Omental fat pad (tissue), 4 donors: Measurements from ENCODE around the gene SLC38A10. TPM values are rescaled to one million over a fixed set of nuclear protein-coding genes. Genes with fewer than 3 reads are reported as not detected.
A peak's percentile ranks its signal among the peaks of the same experiment; 100 is the strongest.

Experiments used
- ATAC-seq: fragments of 150-250 bp; one replicate; pipeline ENCODE4 v1.9.1; 2016; ENCODE audit warnings: mild to moderate bottlenecking, moderate library complexity; ENCODE audit not compliant: low FRiP score
- DNase-seq: peaks from one replicate; pipeline ENCODE4 v3.0.0-alpha.2; 2019; ENCODE audit warnings: low spot score
- total RNA-seq, 4 donors: library from RNA; depleted of rRNA; stranded (reverse); fragments of >200 nt; gene quantifications; one replicate each; pipeline ENCODE4 v1.1.0, GENCODE V29; 2016
- TF ChIP-seq, protein P1 (sequence below), 3 donors: fragments of 450-650 bp; IDR thresholded peaks; one replicate each; pipeline ENCODE4 v1.5.1; 2016 to 2017; ENCODE audit warnings: antibody characterized with exemption in 3 of 3, mild to moderate bottlenecking in 3 of 3, moderate library complexity in 2 of 3

Gene SLC38A10
- total RNA-seq: 100 to 1,000 TPM in 1 of 4 donors, 10 to 100 TPM in 3; 61.2 to 126 (median 75.6) TPM

DNA sequence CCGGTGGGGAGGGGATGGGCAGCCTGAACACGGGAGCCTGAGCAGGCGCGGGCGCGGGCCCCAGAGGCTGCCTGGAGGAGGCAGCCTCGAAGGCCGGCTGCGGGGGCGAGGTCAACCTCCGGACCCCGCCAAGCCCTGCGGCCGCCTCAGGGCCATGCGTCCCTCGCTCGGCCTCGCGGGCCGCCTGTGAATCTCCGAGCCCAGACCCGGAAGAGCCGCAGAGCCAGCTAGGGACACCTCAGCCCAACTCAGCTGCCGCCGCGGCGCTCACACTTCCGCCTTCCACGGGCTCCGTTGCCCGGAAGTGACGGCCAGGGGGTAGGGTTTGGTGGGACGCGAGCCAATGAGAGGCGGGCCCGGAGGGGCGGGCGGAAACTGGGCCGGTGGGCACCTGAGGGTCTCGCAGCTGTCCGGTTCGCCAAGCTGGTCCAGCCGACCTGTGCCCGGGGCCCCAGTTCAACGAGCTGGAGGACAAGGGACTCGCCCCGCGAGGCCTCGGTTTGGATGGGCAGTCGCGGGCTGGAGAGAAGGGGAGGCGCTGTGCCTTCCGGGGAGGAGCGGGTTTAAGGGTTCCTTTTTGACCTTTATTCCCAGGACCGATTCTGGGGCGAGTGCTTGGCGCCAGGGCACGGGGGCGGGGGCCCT is at the start of gene SLC38A10:
TSS of gene SLC38A10 (minus strand) at position 277 of the 645 bp plus-strand sequence. CDS start 386 bp downstream, outside the sequence.
- DNase-seq (peak; percentile 84), ATAC-seq (peak; percentile 90)
- TF ChIP-seq, protein P1, sequence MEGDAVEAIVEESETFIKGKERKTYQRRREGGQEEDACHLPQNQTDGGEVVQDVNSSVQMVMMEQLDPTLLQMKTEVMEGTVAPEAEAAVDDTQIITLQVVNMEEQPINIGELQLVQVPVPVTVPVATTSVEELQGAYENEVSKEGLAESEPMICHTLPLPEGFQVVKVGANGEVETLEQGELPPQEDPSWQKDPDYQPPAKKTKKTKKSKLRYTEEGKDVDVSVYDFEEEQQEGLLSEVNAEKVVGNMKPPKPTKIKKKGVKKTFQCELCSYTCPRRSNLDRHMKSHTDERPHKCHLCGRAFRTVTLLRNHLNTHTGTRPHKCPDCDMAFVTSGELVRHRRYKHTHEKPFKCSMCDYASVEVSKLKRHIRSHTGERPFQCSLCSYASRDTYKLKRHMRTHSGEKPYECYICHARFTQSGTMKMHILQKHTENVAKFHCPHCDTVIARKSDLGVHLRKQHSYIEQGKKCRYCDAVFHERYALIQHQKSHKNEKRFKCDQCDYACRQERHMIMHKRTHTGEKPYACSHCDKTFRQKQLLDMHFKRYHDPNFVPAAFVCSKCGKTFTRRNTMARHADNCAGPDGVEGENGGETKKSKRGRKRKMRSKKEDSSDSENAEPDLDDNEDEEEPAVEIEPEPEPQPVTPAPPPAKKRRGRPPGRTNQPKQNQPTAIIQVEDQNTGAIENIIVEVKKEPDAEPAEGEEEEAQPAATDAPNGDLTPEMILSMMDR (IDR thresholded peaks at IDR 0.05): no peak

DNA sequence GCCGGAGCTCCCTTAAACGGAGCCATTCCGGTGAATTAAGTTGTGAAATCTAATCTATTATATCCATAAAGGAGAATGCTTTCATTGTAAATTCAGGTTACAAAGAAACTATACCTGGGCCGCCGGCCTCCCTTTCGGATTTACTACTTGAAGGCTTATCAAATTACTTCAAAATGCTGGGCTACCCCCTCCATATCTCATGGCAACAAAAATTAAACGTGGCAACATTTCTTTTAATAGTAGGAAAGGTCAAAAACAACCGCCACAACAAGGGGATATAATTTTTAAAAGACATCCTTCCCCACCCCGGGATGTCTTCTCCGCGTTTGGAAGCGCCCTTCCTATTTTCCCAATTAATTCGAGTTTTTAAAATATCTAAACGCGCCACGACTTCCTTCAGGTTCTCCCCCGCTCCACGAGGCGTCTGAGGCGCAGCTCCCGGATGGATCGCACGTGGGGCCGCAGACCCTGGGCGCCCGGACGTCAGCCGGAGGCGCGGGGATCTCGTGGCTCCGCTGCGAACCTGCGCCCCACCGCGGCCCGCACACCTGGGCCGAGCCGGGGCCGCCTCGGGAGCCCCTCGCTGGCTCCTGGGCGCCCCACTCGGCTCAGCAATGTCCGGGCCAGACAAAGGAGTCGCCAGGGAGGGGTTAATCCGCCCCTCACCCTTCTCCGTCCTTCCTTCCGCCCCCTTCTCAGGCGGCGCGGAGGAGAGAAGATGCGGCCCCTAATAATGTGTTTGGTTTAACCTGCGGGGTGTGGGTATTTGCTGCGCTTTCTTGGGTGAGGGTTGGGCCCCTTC is 47.4 kb upstream of the SLC38A10 start:
- no peak for DNase-seq

DNA sequence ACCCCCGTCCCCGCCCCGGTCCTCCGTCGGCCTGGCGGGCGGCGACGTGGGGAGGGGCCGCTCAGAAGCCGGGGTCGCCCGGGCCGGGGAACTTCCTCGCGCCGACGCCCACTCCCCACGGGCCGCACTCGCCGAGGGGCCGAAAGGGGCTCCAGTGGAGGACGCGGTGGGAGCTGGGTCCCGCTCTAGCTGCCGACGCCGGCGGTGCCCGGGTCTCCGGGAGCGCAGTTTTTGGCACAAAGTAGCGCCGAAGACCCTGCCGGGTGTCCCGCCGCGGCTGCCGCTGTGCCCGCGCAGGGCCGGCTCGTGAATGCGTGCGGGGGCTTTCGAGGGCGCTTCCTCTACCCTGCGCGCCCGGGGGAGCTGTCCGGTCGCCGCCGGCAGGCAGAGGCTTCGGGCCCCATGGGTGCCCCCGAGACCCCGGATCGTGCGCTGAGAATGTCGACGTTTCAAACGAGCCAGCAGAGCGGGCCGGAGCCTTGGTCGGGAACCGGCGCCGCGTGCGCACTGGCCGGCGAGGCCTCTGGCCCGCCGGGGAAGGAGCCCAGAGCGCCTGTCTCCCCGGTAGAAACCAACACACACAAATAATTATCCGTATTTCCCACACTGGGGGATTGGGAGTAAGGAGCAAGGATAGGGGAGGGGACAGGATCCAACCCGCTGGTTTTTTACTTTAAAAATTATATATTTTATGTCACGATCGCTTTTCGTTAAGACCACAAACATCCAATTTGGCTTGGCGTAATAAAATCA is 46.6 kb upstream of the SLC38A10 start:
- ATAC-seq: no peak
- TF ChIP-seq, protein P1 (IDR thresholded peaks at IDR 0.05): no peak
- no peak for DNase-seq

More for the DNA sequence above, 47.4 kb upstream of the SLC38A10 start:
- TF ChIP-seq, protein P1 (IDR thresholded peaks at IDR 0.05): no peak
- no peak for ATAC-seq

DNA sequence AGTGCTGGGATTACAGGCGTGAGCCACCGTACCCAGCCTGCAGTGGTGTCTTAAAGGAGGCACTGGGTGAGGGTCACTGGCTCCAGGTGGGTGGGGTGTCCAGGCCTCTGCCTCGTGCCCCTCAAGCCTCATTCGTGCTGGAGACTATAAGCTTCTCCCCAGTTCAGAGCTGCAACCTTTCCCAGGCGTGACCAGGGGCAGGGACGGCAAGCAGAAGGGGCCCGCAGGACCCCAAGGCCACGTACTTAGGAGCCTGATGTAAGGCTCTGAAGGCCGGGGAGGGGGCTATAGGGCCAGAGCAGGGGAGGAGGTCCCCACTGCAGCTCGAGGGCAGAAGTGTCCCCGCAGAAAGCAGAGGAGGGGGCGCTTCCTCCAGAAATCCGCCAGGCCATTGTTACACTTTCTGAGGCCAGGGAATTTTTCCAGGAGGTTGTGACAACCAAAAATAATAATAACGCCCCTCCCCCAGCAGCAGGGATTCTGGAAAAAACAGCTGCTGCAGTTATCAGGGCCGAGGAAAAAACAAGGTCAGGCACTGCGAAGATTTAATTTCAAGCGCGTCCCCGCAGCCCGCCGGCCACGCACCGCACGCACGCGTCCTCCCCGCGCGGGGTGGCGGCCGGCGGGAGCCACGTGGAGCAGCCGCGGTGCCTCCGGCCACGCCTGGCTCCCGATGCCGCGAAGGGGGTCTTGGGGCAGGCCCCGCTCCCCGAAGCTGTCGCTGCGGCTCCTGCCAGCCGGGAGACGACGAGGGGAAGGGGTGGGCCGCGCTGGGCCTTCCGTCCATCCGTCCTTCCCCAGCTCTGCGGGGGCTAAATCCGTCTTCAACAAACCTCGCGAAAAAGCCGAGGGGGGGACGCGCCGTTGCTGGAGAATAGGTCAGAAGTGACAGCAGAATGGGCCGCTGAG is 45.8 kb upstream of the SLC38A10 start:
- no peak for ATAC-seq
- no peak for DNase-seq
- TF ChIP-seq, protein P1 (IDR thresholded peaks at IDR 0.05): no peak

DNA sequence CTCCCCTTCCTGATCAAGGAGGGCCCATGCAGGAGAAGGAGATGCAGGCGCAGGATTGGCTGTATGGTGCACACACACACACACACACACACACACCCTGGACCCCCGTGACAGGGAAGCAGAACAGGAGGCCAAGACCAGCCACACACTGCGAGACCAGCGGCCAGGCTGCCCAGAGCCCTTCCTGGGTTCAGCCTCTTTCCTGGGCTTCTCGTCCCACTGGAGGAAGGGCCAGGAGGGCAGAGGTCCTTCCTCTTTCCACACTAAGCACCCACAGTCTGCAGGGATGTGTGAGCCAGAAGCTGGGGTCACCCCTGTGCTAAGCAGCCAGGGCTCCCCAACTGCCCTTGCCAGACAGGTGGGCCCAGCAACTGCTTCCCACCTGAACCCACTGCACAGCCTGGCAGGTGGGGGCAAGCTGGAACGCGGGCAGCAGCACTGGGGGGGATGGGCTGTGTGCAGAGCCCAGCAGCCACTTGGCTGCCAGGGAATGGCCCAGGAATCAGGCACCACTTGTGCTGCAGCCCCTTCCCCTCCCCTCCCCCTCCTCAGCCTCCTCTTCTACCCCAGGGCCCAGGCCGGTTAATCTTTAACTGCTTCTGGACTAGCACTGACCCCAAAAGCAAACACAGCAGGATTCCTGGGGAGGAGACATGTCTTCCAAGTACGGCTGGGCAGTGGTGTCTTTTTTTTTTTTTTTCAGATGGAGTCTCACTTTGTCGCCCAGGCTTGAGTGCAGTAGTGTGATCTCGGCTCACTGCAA is 44.6 kb upstream of the SLC38A10 start:
- no peak for ATAC-seq
- DNase-seq: no peak
- TF ChIP-seq, protein P1 (IDR thresholded peaks at IDR 0.05): no peak

DNA sequence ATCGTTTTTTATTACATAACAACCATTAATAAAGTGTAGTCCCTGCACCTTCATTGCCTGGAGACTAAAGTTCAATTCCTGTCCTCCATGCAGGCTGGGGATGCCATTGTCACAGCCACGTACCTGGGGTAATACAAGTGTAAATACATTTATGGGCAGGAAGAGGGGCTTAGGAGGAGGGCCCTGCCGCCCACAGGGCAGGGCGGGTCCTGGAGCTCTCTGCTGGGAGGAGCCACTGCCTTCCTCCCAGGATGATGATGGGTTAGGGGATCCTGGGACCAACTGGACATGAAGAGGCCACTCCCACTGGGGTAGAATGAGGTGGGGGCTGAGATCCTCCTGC is 44.1 kb upstream of the SLC38A10 start:
- TF ChIP-seq, protein P1 (IDR thresholded peaks at IDR 0.05): no peak
- ATAC-seq: no peak
- DNase-seq: no peak
